Neural crest cell (in vitro differentiated cells): ENCODE results near the gene RECK. TPM values are rescaled to one million over a fixed set of nuclear protein-coding genes. Genes with fewer than 3 reads are reported as not detected.
A peak's percentile ranks its signal among the peaks of the same experiment; 100 is the strongest.

Experiments used
- DNase-seq: peaks from one replicate; pipeline ENCODE4 v3.0.0; 2021; ENCODE audit warnings: low read depth, mixed read lengths, low spot score
- H3K27ac Mint-ChIP-seq: one replicate; pipeline ENCODE4 v1.8.0; 2021; ENCODE audit warnings: mild to moderate bottlenecking, mixed read lengths; ENCODE audit not compliant: unreplicated experiment
- H3K27me3 Mint-ChIP-seq: 2 replicates; pipeline ENCODE4 v1.8.0; 2021; ENCODE audit warnings: low read depth, mild to moderate bottlenecking, mixed read lengths
- H3K36me3 Mint-ChIP-seq: 2 replicates; pipeline ENCODE4 v1.8.0; 2021; ENCODE audit warnings: low read depth, mild to moderate bottlenecking, mixed read lengths
- H3K4me1 Mint-ChIP-seq: 2 replicates; pipeline ENCODE4 v1.8.0; 2021; ENCODE audit warnings: mixed read lengths
- H3K4me3 Mint-ChIP-seq: one replicate; pipeline ENCODE4 v1.8.0; 2021; ENCODE audit warnings: mild to moderate bottlenecking, mixed read lengths
- H3K9me3 Mint-ChIP-seq: 2 replicates; pipeline ENCODE4 v1.8.0; 2021; ENCODE audit warnings: mixed read lengths
- total RNA-seq: library from RNA; stranded (reverse); gene quantifications from 2 replicates; pipeline ENCODE4 v1.2.1, GENCODE V29; 2021
- TF ChIP-seq, protein P1 (sequence below): fragments of 200-600 bp; sonication (generic); conservative IDR thresholded peaks from 2 replicates; pipeline ENCODE4 v1.5.0; 2021; ENCODE audit warnings: antibody characterized with exemption, mild to moderate bottlenecking

RECK gene
- total RNA-seq, 1 donor from 2014 or later, result 9.5 TPM

DNA sequence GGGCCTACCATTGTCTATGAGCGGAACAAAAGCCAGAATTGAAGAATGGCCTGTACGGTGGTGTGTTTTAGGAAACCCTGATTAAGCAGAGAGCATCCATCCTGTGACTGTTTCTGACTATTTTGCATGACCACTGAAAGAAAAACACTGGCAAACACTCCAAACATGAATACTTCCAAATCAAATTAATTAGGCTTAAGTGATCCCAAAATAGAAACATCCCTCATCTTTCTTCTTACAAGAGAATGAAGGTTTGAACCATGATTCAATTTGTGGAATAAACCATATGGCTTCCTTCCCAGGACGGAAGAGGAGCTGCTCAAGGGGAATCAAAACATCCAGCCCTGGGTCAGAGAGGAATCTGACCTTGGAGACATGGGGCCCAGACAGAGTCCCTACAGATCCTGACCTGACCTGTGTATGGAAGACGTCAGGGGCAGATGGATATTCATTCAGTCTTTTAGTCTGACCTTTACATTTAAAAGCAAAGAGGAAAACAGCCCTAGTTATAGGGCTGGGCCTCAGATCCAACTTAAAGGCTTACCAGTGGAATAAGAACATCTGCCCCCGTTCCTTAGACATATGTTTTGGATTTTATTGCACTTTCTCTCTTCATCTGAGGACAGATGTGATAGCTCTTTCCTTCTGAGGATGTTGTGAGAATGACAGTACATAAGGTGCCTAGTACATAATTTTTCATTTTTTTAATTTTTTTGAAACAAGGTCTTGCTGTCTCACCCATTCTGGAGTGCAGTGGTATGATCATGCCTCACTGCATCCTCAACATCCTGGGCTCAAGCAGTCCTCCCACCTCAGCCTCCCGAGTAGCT lies 17.6 kb upstream of the RECK start:
- Mint-ChIP-seq H3K4me1 (peaks cover 4% of the 10 kb centered on the region), H3K27me3 (peaks cover 6% of the 10 kb centered on the region), H3K4me3 (no peak overlapping the region), H3K36me3 (no peaks in the 10 kb centered on the region), H3K27ac (no peak overlapping the region), H3K9me3 (peaks cover 2% of the 10 kb centered on the region)
- no peak for DNase-seq
- TF ChIP-seq, protein P1, sequence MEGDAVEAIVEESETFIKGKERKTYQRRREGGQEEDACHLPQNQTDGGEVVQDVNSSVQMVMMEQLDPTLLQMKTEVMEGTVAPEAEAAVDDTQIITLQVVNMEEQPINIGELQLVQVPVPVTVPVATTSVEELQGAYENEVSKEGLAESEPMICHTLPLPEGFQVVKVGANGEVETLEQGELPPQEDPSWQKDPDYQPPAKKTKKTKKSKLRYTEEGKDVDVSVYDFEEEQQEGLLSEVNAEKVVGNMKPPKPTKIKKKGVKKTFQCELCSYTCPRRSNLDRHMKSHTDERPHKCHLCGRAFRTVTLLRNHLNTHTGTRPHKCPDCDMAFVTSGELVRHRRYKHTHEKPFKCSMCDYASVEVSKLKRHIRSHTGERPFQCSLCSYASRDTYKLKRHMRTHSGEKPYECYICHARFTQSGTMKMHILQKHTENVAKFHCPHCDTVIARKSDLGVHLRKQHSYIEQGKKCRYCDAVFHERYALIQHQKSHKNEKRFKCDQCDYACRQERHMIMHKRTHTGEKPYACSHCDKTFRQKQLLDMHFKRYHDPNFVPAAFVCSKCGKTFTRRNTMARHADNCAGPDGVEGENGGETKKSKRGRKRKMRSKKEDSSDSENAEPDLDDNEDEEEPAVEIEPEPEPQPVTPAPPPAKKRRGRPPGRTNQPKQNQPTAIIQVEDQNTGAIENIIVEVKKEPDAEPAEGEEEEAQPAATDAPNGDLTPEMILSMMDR, result no peak

DNA sequence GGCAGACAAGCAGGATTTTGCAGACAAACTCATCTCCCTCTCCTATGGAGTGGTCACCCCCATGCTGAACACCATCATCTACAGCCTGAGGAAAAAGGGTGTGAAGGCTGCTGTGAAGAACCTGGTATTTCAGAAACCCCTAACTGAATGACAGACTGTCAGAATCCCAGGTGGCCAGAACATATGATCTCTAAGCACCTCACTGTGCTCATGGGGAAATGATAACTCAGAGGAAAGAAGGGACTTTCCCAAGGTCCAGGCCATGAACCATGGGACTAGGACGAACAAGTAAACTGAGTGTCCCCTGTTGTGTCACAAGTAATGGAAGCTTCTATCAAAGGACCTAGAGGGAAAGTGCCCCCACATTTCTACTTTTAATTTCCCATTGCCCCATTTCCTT lies 14.7 kb upstream of the RECK start:
- H3K27ac Mint-ChIP-seq, result no peak overlapping the region
- peaks cover 4% of the 10 kb centered on the region for H3K4me1 Mint-ChIP-seq

DNA sequence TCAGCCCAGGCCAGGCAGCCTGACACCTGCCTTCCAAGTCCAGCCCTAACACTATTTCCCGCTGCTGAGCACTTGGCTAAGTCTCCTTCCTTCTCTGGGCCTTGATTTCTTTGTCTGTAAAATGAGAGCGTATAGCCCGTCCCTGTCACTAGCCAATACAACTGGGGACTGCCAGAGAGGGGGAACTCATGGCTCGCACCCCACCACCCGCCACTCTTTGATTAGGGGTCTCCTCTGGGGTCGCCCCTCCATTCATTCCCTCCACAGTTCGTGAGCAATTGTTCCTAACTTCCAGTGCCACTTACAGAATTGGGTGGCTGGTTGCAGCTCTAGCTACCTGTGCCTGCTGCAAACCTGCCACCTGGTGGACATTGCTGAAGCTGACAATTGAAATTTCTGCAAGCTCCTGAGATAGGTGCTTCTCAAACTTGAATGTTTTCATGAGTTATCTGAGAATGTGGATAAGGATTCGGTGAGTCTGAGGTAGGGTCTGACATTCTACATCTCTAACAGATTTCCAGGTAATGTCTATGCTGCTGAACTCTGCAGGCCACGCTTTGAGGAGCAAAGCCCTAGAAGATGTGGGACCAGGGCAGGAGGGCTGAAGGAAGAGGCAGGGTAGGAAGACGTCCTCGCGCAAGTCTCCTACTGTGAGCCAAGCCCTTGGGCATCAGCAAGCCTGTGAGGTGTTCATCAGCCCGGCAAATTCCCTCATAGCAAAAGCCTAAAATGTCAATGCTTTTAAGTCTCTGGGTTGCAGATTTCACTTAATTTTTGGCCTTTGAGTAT lies 13.3 kb upstream of the RECK start:
- H3K27ac Mint-ChIP-seq, result no peak overlapping the region
- no peaks in the 10 kb centered on the region for H3K36me3 Mint-ChIP-seq
- H3K4me1 Mint-ChIP-seq, result peaks cover 4% of the 10 kb centered on the region
- H3K9me3 Mint-ChIP-seq, result peaks cover 5% of the 10 kb centered on the region
- no peak overlapping the region for H3K4me3 Mint-ChIP-seq
- H3K27me3 Mint-ChIP-seq, result no peaks in the 10 kb centered on the region
- TF ChIP-seq, protein P1, result peak; percentile 90
- DNase-seq, result peak; percentile 58

More for the DNA sequence above, 14.7 kb upstream of the RECK start:
- H3K36me3 Mint-ChIP-seq, result no peaks in the 10 kb centered on the region
- DNase-seq, result no peak
- H3K9me3 Mint-ChIP-seq, result peaks cover 5% of the 10 kb centered on the region
- no peaks in the 10 kb centered on the region for H3K27me3 Mint-ChIP-seq
- TF ChIP-seq, protein P1, result no peak
- no peak overlapping the region for H3K4me3 Mint-ChIP-seq

DNA sequence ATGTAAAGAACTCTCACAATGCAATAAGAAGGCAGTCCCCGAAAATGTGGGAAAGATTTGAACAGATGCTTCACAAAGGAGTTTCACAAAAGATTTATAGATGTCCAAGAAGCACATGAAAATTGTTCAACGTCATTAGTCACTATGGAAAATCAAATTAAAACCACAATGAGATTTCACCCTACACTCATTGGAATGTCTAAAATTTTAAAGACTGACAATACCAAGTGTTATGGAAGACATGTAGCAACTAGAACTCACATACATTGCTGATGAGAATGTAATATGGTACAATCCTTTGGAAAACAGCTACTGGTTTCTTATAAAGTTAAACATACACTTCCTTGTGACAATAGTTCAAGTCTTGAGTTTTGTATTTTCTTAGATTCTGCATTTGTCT lies 11.0 kb upstream of the RECK start:
- DNase-seq, result no peak
- Mint-ChIP-seq H3K4me1 (no peaks in the 10 kb centered on the region), H3K36me3 (no peaks in the 10 kb centered on the region), H3K27ac (no peak overlapping the region), H3K9me3 (peaks cover 5% of the 10 kb centered on the region), H3K27me3 (peaks cover 14% of the 10 kb centered on the region), H3K4me3 (no peak overlapping the region)
- TF ChIP-seq, protein P1, result no peak

DNA sequence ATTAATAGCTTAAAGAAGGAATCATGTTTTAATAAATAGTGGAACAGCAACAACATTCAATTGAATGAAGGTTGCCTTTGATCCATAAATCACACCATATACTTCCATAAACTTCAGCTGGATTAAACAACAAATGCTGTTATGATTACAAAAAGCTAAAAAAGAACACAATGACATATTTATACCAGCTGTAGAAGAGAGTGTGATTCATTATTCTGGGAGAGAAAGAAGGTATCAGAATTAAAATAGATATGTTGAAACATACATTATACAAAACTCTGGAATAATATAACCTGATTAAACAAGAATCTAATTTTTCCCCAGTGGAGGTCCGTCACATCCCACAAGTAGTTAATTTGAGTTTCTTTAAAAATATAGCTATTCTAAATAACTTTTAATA lies 7.5 kb upstream of the RECK start:
- no peak overlapping the region for H3K4me3 Mint-ChIP-seq
- no peaks in the 10 kb centered on the region for H3K4me1 Mint-ChIP-seq
- no peaks in the 10 kb centered on the region for H3K36me3 Mint-ChIP-seq
- no peak for DNase-seq
- TF ChIP-seq, protein P1, result no peak
- H3K27me3 Mint-ChIP-seq, result peaks cover 34% of the 10 kb centered on the region
- peaks cover 5% of the 10 kb centered on the region for H3K9me3 Mint-ChIP-seq
- no peak overlapping the region for H3K27ac Mint-ChIP-seq
